Breast epithelium (tissue), 4 donors: ENCODE results near the gene EDC4. TPM values are rescaled to one million over a fixed set of nuclear protein-coding genes. Genes with fewer than 3 reads are reported as not detected.

Experiments used
- DNase-seq, 2 donors: peaks; one replicate each; pipeline ENCODE4 v3.0.0-alpha.2; 2019; ENCODE audit warnings: low spot score in 2 of 2
- H3K27ac ChIP-seq, 2 donors: fragments of 200-600 bp; sonication (generic) in 1 of 2; one replicate each; pipeline ENCODE4 v1.5.1; 2016 to 2019; ENCODE audit warnings: mild to moderate bottlenecking in 1 of 2
- H3K27me3 ChIP-seq, 2 donors: fragments of 200-600 bp; sonication (generic) in 1 of 2; one replicate each; pipeline versions ENCODE4 v1.5.1 to v1.6.0; 2017 to 2019; ENCODE audit warnings: control low read depth in 1 of 2, mild to moderate bottlenecking in 1 of 2
- H3K36me3 ChIP-seq: fragments of 200-600 bp; one replicate; pipeline ENCODE4 v1.5.1; 2019
- H3K4me1 ChIP-seq, 2 donors: fragments of 200-600 bp; sonication (generic); one replicate each; pipeline ENCODE4 v1.5.1; 2016 to 2019; ENCODE audit warnings: control low read depth in 1 of 2
- H3K4me3 ChIP-seq, 3 donors: fragments of 200-600 bp; sonication (generic); 1 replicate in 2 of 3; 2 replicates in 1 of 3; pipeline ENCODE4 v1.5.1; 2016 to 2019; ENCODE audit warnings: mild to moderate bottlenecking in 3 of 3, moderate library complexity in 2 of 3
- H3K9me3 ChIP-seq, 2 donors: fragments of 200-600 bp; sonication (generic) in 1 of 2; one replicate each; pipeline ENCODE4 v1.5.1; 2016 to 2019; ENCODE audit warnings: control low read depth in 1 of 2
- CTCF ChIP-seq, 3 donors: fragments of 450-650 bp; IDR thresholded peaks; one replicate each; pipeline ENCODE4 v1.5.1; 2016 to 2017; ENCODE audit warnings: antibody characterized with exemption in 3 of 3, mild to moderate bottlenecking in 3 of 3, moderate library complexity in 3 of 3
- POLR2A ChIP-seq: fragments of 450-650 bp; IDR thresholded peaks from one replicate; pipeline ENCODE4 v1.6.1; 2016; ENCODE audit warnings: antibody characterized with exemption, mild to moderate bottlenecking, moderate library complexity
- POLR2AphosphoS5 ChIP-seq, 3 donors: sonication (generic); formaldehyde crosslinking; IDR thresholded peaks; one replicate each; pipeline ENCODE4 v1.6.1; 2017; ENCODE audit warnings: antibody characterized with exemption in 3 of 3
- intact Hi-C: fragments of 100-400 bp; cut with DNase I; formaldehyde crosslinking; loops from one replicate; pipeline ENCODE4 v1.15.1; 2023; ENCODE audit warnings: low total_unique reads
- total RNA-seq, 3 donors: library from RNA; depleted of rRNA; stranded (reverse); fragments of >200 nt; gene quantifications; one replicate each; pipeline ENCODE4 v1.1.0, GENCODE V29; 2016

EDC4 gene
- total RNA-seq, 3 donors from 2014 or later, result 43.3 to 57.0 (median 53.6) TPM

- no peaks in the 10 kb centered on the region for H3K36me3 ChIP-seq
These were observed 55.3 kb downstream of the EDC4 start for GRCh38 chr16:67928147-67928546.

GRCh38 chr16:67928561-67929364, 55.9 kb downstream of the EDC4 start:
- Histone ChIP-seq H3K4me3 (no peak overlapping the region), H3K4me1 (peaks cover 0 to 3% of the 10 kb centered on the region in 2 donors), H3K27ac (no peak overlapping the region), H3K9me3 (no peaks in the 10 kb centered on the region), H3K27me3 (no peaks in the 10 kb centered on the region), H3K36me3 (no peaks in the 10 kb centered on the region)
- intact Hi-C loops, result loop anchor here (10.0 kb wide), 1 partner anchor 394 kb away; no protein-coding TSS in a partner anchor
- TF ChIP-seq POLR2A (no peak), CTCF (IDR thresholded peaks at IDR 0.05) (peak; percentile 27 to 85 (median 82))
- DNase-seq, result peak in 1 of 2 donors; percentile 69

More at GRCh38 chr16:67928147-67928546, 55.3 kb downstream of the EDC4 start:
- no peaks in the 10 kb centered on the region for H3K27me3 ChIP-seq
- no peak for TF ChIP-seq POLR2A
- TF ChIP-seq POLR2AphosphoS5 (IDR thresholded peaks at IDR 0.05), result no peak
- no peak for TF ChIP-seq CTCF (IDR thresholded peaks at IDR 0.05)
- H3K27ac ChIP-seq, result no peak overlapping the region
- H3K4me1 ChIP-seq, result peaks cover 0 to 8% of the 10 kb centered on the region in 2 donors
- DNase-seq, result no peak
- H3K9me3 ChIP-seq, result no peaks in the 10 kb centered on the region
- H3K4me3 ChIP-seq, result no peak overlapping the region
- intact Hi-C loops, result loop anchor here (10.0 kb wide), 1 partner anchor 393 kb away; no protein-coding TSS in a partner anchor

- intact Hi-C loops, result no loop called here
- DNase-seq, result no peak
- no peaks in the 10 kb centered on the region for H3K36me3 ChIP-seq
- H3K4me3 ChIP-seq, result no peak overlapping the region
- peaks cover 2 to 8% of the 10 kb centered on the region in 2 donors for H3K4me1 ChIP-seq
- H3K27me3 ChIP-seq, result no peaks in the 10 kb centered on the region
- no peak overlapping the region for H3K27ac ChIP-seq
- no peak for TF ChIP-seq CTCF (IDR thresholded peaks at IDR 0.05)
- TF ChIP-seq POLR2AphosphoS5 (IDR thresholded peaks at IDR 0.05), result no peak
- no peak for TF ChIP-seq POLR2A
- no peaks in the 10 kb centered on the region for H3K9me3 ChIP-seq
These were observed 57.3 kb downstream of the EDC4 start for GRCh38 chr16:67930191-67930590.

GRCh38 chr16:67930678-67931211, 57.9 kb downstream of the EDC4 start:
- H3K4me3 ChIP-seq, result no peak overlapping the region
- TF ChIP-seq POLR2A, result no peak
- no peak for TF ChIP-seq CTCF (IDR thresholded peaks at IDR 0.05)
- TF ChIP-seq POLR2AphosphoS5 (IDR thresholded peaks at IDR 0.05), result no peak
- intact Hi-C loops, result no loop called here
- H3K27me3 ChIP-seq, result no peaks in the 10 kb centered on the region
- peaks cover 4 to 9% of the 10 kb centered on the region in 2 donors for H3K4me1 ChIP-seq
- H3K27ac ChIP-seq, result no peak overlapping the region
- H3K36me3 ChIP-seq, result no peaks in the 10 kb centered on the region
- no peaks in the 10 kb centered on the region for H3K9me3 ChIP-seq
- DNase-seq, result no peak

Other genes with a start within 250 kb of the EDC4 start
- gene CARMIL2, start 227.9 kb upstream of the EDC4 start, total RNA-seq, result 1 to 10 TPM in 2 of 3 donors, under 1 TPM in 1; 0.96 to 2.3 (median 1.6) TPM
- gene ACD, start 212.8 kb upstream of the EDC4 start, total RNA-seq, result 10 to 100 TPM; 19.4 to 20.6 (median 19.8) TPM
- gene PARD6A, start 212.1 kb upstream of the EDC4 start, total RNA-seq, result 1 to 10 TPM; 6.4 to 8.5 (median 7.2) TPM
- 10 to 100 TPM; 18.6 to 21.0 (median 20.1) TPM for gene ENKD1, start 206.3 kb upstream of the EDC4 start, total RNA-seq
- gene C16orf86, start 206.2 kb upstream of the EDC4 start, total RNA-seq, result 10 to 100 TPM in 2 of 3 donors, 1 to 10 TPM in 1; 7.2 to 18.1 (median 11.1) TPM
- gene GFOD2, start 153.7 kb upstream of the EDC4 start, total RNA-seq, result 10 to 100 TPM; 11.4 to 22.0 (median 21.4) TPM
- gene RANBP10, start 66.5 kb upstream of the EDC4 start, total RNA-seq, result 10 to 100 TPM in 2 of 3 donors, 1 to 10 TPM in 1; 7.7 to 13.2 (median 13.1) TPM
- gene TSNAXIP1, start 66.2 kb upstream of the EDC4 start, total RNA-seq, result 1 to 10 TPM; 1.1 to 4.2 (median 3.9) TPM
- gene THAP11, start 30.7 kb upstream of the EDC4 start, total RNA-seq, result 10 to 100 TPM; 51.1 to 57.8 (median 53.0) TPM
- 100 to 1,000 TPM in 1 of 3 donors, 10 to 100 TPM in 2; 91.5 to 168 (median 94.8) TPM for gene NUTF2, start 26.1 kb upstream of the EDC4 start, total RNA-seq
- 10 to 100 TPM; 35.0 to 52.0 (median 51.5) TPM for gene CENPT, start 25.4 kb upstream of the EDC4 start, total RNA-seq
- 1 to 10 TPM in 2 of 3 donors, not detected in 1; 1.3 to 1.4 TPM for gene NRN1L, start 11.8 kb downstream of the EDC4 start, total RNA-seq
- 10 to 100 TPM; 17.3 to 20.5 (median 17.4) TPM for gene PSKH1, start 20.2 kb downstream of the EDC4 start, total RNA-seq
- 1 to 10 TPM; 1.0 to 2.6 (median 1.8) TPM for gene CTRL, start 58.8 kb downstream of the EDC4 start, total RNA-seq
- 10 to 100 TPM; 32.1 to 46.2 (median 34.1) TPM for gene PSMB10, start 63.8 kb downstream of the EDC4 start, total RNA-seq
- gene LCAT, start 71.1 kb downstream of the EDC4 start, total RNA-seq, result 10 to 100 TPM; 11.8 to 18.6 (median 15.4) TPM
- 10 to 100 TPM; 32.1 to 64.9 (median 53.6) TPM for gene SLC12A4, start 95.6 kb downstream of the EDC4 start, total RNA-seq
- under 1 TPM in 1 of 3 donors, not detected in 2; 0.29 TPM for gene DPEP3, start 107.4 kb downstream of the EDC4 start, total RNA-seq
- gene DPEP2, start 126.4 kb downstream of the EDC4 start, total RNA-seq, result 1 to 10 TPM; 1.3 to 7.7 (median 2.5) TPM
- not detected for gene DPEP2NB, start 142.9 kb downstream of the EDC4 start, total RNA-seq
- 1 to 10 TPM; 7.2 to 7.5 (median 7.5) TPM for gene DDX28, start 150.2 kb downstream of the EDC4 start, total RNA-seq
- 10 to 100 TPM in 1 of 3 donors, 1 to 10 TPM in 2; 6.9 to 10.5 (median 7.7) TPM for gene DUS2, start 150.2 kb downstream of the EDC4 start, total RNA-seq
- 10 to 100 TPM; 52.0 to 64.2 (median 60.6) TPM for gene NFATC3, start 212.3 kb downstream of the EDC4 start, total RNA-seq